Upper lobe of left lung (tissue), 4 donors: ENCODE results near the gene MBD5.

Experiments
- EP300 ChIP-seq, 4 donors: sonication (generic); formaldehyde crosslinking; IDR thresholded peaks; one replicate each; pipeline ENCODE4 v1.5.1; 2017; ENCODE audit warnings: antibody characterized with exemption in 4 of 4, control low read depth in 2 of 4
- POLR2A ChIP-seq, 4 donors: fragments of 450-650 bp; IDR thresholded peaks; one replicate each; pipeline ENCODE4 v1.5.1; 2016 to 2017; ENCODE audit warnings: antibody characterized with exemption in 4 of 4, mild to moderate bottlenecking in 2 of 4
- POLR2AphosphoS5 ChIP-seq, 2 donors: sonication (generic); formaldehyde crosslinking; IDR thresholded peaks; one replicate each; pipeline ENCODE4 v1.5.1; 2017; ENCODE audit warnings: antibody characterized with exemption in 2 of 2
- TF ChIP-seq, protein P1 (sequence below), 6 experiments: fragments of 450-650 bp in 4 of 6; fragments of 200-600 bp in 2 of 6; sonication (generic) in 2 of 6; IDR thresholded peaks; one replicate each; pipeline ENCODE4 v1.5.1; 2016 to 2019; ENCODE audit warnings: antibody characterized with exemption in 6 of 6

DNA sequence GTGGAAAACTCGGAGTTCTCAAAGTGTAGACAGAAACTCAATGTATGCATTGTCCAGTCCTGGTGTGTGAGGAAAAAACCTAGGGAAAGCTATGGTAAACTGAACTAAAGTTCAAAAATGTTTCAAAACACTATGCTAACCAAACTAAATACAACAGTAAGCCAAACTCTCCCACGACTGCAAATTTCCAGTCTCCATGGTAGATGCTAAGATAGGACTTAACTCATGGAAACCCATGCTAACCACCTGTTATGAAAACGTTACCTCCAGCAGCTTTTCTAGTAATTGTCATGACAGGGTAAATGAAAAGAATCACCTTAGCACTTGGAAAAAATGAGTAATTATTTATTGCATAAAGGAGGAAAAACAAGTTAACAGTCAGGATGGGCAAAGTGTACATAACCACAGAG lies 488.0 kb downstream of the MBD5 start:
- TF ChIP-seq POLR2A (IDR thresholded peaks at IDR 0.05): no peak
- TF ChIP-seq, protein P1, sequence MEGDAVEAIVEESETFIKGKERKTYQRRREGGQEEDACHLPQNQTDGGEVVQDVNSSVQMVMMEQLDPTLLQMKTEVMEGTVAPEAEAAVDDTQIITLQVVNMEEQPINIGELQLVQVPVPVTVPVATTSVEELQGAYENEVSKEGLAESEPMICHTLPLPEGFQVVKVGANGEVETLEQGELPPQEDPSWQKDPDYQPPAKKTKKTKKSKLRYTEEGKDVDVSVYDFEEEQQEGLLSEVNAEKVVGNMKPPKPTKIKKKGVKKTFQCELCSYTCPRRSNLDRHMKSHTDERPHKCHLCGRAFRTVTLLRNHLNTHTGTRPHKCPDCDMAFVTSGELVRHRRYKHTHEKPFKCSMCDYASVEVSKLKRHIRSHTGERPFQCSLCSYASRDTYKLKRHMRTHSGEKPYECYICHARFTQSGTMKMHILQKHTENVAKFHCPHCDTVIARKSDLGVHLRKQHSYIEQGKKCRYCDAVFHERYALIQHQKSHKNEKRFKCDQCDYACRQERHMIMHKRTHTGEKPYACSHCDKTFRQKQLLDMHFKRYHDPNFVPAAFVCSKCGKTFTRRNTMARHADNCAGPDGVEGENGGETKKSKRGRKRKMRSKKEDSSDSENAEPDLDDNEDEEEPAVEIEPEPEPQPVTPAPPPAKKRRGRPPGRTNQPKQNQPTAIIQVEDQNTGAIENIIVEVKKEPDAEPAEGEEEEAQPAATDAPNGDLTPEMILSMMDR (IDR thresholded peaks at IDR 0.05): no peak
- no peak for TF ChIP-seq EP300 (IDR thresholded peaks at IDR 0.05)
- no peak for TF ChIP-seq POLR2AphosphoS5 (IDR thresholded peaks at IDR 0.05)
